Measurements from ENCODE around the gene SHKBP1.

DNA sequence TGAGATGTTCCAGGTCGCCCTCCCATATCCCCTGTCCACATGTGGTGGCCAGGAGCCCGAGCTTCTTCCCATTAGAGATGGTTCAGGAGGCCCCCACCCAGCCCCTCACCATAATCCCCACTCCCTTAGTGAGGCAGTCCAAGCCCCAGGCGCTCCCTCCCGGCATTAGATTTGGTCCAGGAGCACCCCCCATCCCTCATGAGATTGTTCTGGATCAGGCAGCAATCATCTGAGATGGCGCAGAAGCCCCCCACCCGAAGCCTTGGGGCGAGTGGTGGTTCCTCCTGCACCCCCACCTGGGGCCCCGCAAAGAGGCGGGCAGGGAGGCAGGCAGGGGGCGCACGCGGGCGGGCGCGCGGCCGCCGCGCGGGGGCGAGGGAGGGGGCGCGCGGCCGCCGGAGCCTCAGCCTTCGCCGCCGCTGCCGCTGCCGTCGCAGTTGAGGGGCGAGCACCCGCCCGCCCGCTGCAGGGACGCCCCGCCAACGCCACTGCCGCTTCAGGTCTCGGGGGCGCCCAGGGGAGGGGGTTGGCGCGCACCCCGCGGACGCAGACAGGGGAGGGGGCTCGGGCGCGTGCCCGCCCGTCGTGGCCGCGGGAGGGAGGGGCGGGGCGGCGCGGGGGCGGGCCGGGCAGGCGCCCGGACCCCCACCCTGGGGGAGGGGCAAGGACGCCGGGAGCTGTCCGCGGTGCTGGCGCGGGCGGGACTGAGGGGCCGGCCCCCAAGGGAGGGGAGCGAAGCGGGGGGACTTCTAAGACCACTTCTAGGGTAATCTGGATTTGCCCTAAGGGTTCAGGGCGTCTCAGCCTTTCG lies 46.4 kb upstream of the SHKBP1 start:
- TF ChIP-seq ZNF431 (CRISPR knock-in tag; IDR thresholded peaks at IDR 0.05; ENCODE audit: borderline replicate concordance, low read depth) (no peak), USF2 (IDR thresholded peaks at IDR 0.05; ENCODE audit: low read depth, low read length) (no peak), USF2 (CRISPR knock-in tag; IDR thresholded peaks at IDR 0.05; ENCODE audit: borderline replicate concordance) (no peak)
- TF ChIP-seq, protein P1, sequence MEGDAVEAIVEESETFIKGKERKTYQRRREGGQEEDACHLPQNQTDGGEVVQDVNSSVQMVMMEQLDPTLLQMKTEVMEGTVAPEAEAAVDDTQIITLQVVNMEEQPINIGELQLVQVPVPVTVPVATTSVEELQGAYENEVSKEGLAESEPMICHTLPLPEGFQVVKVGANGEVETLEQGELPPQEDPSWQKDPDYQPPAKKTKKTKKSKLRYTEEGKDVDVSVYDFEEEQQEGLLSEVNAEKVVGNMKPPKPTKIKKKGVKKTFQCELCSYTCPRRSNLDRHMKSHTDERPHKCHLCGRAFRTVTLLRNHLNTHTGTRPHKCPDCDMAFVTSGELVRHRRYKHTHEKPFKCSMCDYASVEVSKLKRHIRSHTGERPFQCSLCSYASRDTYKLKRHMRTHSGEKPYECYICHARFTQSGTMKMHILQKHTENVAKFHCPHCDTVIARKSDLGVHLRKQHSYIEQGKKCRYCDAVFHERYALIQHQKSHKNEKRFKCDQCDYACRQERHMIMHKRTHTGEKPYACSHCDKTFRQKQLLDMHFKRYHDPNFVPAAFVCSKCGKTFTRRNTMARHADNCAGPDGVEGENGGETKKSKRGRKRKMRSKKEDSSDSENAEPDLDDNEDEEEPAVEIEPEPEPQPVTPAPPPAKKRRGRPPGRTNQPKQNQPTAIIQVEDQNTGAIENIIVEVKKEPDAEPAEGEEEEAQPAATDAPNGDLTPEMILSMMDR (CRISPR knock-in tag; IDR thresholded peaks at IDR 0.05), result peak; percentile 43
